NOMO-1 treated with DMSO at 0.1 percent for 48 hours (cell line): ENCODE measurements around the gene TASOR2.
A peak's percentile ranks its signal among the peaks of the same experiment; 100 is the strongest.

Source experiments
- DNase-seq: peaks from one replicate; lab custom pipeline; 2025; ENCODE audit not compliant: unreplicated experiment; lab: John Stamatoyannopoulos, UW

Gene TASOR2

GRCh38 chr10:5684971-5685763 lies 529 bp downstream of the TASOR2 start:
- peak; percentile 60 for DNase-seq

- no peak for DNase-seq
These were observed 1.2 kb downstream of the TASOR2 start for GRCh38 chr10:5685764-5686240.

- DNase-seq: no peak
These were observed 3.9 kb downstream of the TASOR2 start for GRCh38 chr10:5688587-5688986.

- no peak for DNase-seq
These were observed 7.1 kb downstream of the TASOR2 start for GRCh38 chr10:5691786-5692185.

GRCh38 chr10:5692461-5693358 lies 8.1 kb downstream of the TASOR2 start:
- DNase-seq: no peak

GRCh38 chr10:5694573-5694972 lies 9.9 kb downstream of the TASOR2 start:
- no peak for DNase-seq

GRCh38 chr10:5697342-5697741 lies 12.7 kb downstream of the TASOR2 start:
- DNase-seq: no peak

- DNase-seq: no peak
These were observed 13.4 kb downstream of the TASOR2 start for GRCh38 chr10:5698062-5698461.

- DNase-seq: no peak
These were observed 23.7 kb downstream of the TASOR2 start for GRCh38 chr10:5708356-5708755.

- DNase-seq: no peak
These were observed 25.2 kb downstream of the TASOR2 start for GRCh38 chr10:5709865-5710264.

- no peak for DNase-seq
These were observed 26.2 kb downstream of the TASOR2 start for GRCh38 chr10:5710859-5711258.

- no peak for DNase-seq
These were observed 27.0 kb downstream of the TASOR2 start for GRCh38 chr10:5711642-5712041.

GRCh38 chr10:5719546-5719945 lies 34.9 kb downstream of the TASOR2 start:
- DNase-seq: no peak

GRCh38 chr10:5720182-5720581 lies 35.5 kb downstream of the TASOR2 start:
- DNase-seq: no peak

- no peak for DNase-seq
These were observed 39.1 kb downstream of the TASOR2 start for GRCh38 chr10:5723692-5724091.

GRCh38 chr10:5730766-5731165 lies 46.1 kb downstream of the TASOR2 start:
- no peak for DNase-seq

- DNase-seq: no peak
These were observed 46.9 kb downstream of the TASOR2 start for GRCh38 chr10:5731559-5731958.

- DNase-seq: no peak
These were observed 47.5 kb downstream of the TASOR2 start for GRCh38 chr10:5732141-5732540.
